ENCODE data around the gene ADAP1.

ADAP1 gene

DNA sequence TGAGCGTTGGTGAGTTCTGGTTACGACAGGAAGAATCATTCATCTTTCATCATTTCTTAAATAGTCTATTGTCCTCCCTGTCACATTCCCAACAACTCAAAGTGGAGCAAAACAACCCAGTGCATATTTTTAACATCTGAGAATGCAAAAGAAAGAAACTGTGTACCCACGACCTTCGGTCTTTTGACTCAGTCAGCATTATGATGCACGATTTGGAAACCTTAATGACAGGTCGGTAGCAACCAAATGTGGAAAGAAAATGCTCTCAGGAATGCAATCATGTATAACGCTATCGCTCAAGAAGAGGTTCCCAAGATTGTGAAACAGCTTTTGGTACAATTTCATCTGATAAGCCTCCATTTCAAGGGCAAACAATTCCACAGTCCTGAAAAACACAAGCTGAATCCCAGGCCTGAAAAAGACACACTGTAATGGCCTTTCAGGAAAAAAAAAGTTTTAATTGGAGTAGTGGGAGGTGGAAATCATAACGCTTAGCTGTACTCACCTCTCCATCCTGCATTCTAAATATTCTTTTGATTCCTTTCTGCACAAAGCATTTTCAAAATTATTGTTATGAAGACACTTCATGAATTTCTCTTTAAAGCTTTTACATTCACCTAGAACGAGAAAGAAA lies 18.3 kb upstream of the ADAP1 start:
- Histone ChIP-seq H3K27ac (replicated peaks) (no peak overlapping the region), H3K4me3 (replicated peaks; ENCODE audit: insufficient read depth, low read length) (no peak overlapping the region), H3K27me3 (ENCODE audit: insufficient read depth, poor library complexity, severe bottlenecking) (no peaks in the 10 kb centered on the region)
- DNase-seq (ENCODE audit: low read depth in 1 of 2, low spot score in 1 of 2) = no peak
- TF ChIP-seq SPI1 (IDR thresholded peaks at IDR 0.05; ENCODE audit: borderline replicate concordance, low read depth) (no peak), POLR2AphosphoS5 (IDR thresholded peaks at IDR 0.05; ENCODE audit: low read depth) (no peak), GABPA (IDR thresholded peaks at IDR 0.05; ENCODE audit: low read depth) (no peak)
- TF ChIP-seq, protein P1, sequence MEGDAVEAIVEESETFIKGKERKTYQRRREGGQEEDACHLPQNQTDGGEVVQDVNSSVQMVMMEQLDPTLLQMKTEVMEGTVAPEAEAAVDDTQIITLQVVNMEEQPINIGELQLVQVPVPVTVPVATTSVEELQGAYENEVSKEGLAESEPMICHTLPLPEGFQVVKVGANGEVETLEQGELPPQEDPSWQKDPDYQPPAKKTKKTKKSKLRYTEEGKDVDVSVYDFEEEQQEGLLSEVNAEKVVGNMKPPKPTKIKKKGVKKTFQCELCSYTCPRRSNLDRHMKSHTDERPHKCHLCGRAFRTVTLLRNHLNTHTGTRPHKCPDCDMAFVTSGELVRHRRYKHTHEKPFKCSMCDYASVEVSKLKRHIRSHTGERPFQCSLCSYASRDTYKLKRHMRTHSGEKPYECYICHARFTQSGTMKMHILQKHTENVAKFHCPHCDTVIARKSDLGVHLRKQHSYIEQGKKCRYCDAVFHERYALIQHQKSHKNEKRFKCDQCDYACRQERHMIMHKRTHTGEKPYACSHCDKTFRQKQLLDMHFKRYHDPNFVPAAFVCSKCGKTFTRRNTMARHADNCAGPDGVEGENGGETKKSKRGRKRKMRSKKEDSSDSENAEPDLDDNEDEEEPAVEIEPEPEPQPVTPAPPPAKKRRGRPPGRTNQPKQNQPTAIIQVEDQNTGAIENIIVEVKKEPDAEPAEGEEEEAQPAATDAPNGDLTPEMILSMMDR (IDR thresholded peaks at IDR 0.05; ENCODE audit: insufficient read depth, low read length) = no peak
- TF ChIP-seq, protein P2, sequence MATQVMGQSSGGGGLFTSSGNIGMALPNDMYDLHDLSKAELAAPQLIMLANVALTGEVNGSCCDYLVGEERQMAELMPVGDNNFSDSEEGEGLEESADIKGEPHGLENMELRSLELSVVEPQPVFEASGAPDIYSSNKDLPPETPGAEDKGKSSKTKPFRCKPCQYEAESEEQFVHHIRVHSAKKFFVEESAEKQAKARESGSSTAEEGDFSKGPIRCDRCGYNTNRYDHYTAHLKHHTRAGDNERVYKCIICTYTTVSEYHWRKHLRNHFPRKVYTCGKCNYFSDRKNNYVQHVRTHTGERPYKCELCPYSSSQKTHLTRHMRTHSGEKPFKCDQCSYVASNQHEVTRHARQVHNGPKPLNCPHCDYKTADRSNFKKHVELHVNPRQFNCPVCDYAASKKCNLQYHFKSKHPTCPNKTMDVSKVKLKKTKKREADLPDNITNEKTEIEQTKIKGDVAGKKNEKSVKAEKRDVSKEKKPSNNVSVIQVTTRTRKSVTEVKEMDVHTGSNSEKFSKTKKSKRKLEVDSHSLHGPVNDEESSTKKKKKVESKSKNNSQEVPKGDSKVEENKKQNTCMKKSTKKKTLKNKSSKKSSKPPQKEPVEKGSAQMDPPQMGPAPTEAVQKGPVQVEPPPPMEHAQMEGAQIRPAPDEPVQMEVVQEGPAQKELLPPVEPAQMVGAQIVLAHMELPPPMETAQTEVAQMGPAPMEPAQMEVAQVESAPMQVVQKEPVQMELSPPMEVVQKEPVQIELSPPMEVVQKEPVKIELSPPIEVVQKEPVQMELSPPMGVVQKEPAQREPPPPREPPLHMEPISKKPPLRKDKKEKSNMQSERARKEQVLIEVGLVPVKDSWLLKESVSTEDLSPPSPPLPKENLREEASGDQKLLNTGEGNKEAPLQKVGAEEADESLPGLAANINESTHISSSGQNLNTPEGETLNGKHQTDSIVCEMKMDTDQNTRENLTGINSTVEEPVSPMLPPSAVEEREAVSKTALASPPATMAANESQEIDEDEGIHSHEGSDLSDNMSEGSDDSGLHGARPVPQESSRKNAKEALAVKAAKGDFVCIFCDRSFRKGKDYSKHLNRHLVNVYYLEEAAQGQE (IDR thresholded peaks at IDR 0.05; ENCODE audit: insufficient replicate concordance, low read depth) = no peak

DNA sequence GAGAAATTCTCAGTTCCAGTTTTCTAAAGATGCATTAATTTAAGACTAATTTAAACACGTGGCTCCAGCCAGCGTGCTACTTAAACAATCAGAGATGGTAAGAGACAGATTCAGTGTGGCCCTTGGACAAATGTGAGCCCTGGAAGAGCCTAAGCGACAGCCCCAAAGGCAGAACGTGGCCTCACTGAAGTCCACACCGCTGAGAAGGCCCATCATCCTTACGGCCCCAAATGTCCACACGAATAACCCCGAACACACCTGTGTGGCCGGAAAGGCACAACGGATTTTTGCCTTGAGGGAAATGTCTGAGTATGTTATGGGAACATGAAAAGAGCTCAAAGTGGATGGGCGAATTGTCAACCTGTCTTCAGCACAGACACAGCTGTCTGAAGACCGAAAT lies 17.6 kb upstream of the ADAP1 start:
- TF ChIP-seq, protein P1 (IDR thresholded peaks at IDR 0.05; ENCODE audit: insufficient read depth, low read length) = no peak
- TF ChIP-seq POLR2AphosphoS5 (IDR thresholded peaks at IDR 0.05; ENCODE audit: low read depth) (no peak), GABPA (IDR thresholded peaks at IDR 0.05; ENCODE audit: low read depth) (no peak), SPI1 (IDR thresholded peaks at IDR 0.05; ENCODE audit: borderline replicate concordance, low read depth) (no peak)
- TF ChIP-seq, protein P2 (IDR thresholded peaks at IDR 0.05; ENCODE audit: insufficient replicate concordance, low read depth) = no peak
- no peak overlapping the region for H3K4me3 ChIP-seq (replicated peaks; ENCODE audit: insufficient read depth, low read length)
- DNase-seq (ENCODE audit: low read depth in 1 of 2, low spot score in 1 of 2) = no peak
- H3K27ac ChIP-seq (replicated peaks) = no peak overlapping the region
- no peaks in the 10 kb centered on the region for H3K27me3 ChIP-seq (ENCODE audit: insufficient read depth, poor library complexity, severe bottlenecking)

DNA sequence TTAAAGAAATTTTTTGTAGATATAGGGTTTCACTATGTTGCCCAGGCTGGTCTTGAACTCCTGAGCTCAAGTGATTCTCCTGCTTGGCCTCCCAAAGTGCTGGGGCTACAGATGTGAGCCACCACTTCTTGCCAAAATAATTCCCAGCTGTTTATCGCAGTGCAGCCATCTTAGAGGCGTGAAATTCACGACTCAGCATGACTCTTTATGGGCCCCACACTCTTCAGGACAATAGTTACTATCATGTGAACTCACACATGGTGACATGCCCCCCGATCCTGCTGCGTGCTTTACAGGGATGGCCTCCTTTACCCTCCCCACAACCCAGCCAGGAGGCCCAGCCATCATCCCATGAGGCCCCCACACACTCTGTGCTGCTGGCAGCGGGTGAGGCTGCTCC lies 16.3 kb upstream of the ADAP1 start:
- Histone ChIP-seq H3K4me3 (replicated peaks; ENCODE audit: insufficient read depth, low read length) (no peak overlapping the region), H3K27ac (replicated peaks) (no peak overlapping the region), H3K27me3 (ENCODE audit: insufficient read depth, poor library complexity, severe bottlenecking) (no peaks in the 10 kb centered on the region)
- TF ChIP-seq, protein P1 (IDR thresholded peaks at IDR 0.05; ENCODE audit: insufficient read depth, low read length) = no peak
- TF ChIP-seq POLR2AphosphoS5 (IDR thresholded peaks at IDR 0.05; ENCODE audit: low read depth) (no peak), GABPA (IDR thresholded peaks at IDR 0.05; ENCODE audit: low read depth) (no peak), SPI1 (IDR thresholded peaks at IDR 0.05; ENCODE audit: borderline replicate concordance, low read depth) (no peak)
- TF ChIP-seq, protein P2 (IDR thresholded peaks at IDR 0.05; ENCODE audit: insufficient replicate concordance, low read depth) = no peak
- DNase-seq (ENCODE audit: low read depth in 1 of 2, low spot score in 1 of 2) = no peak
